HUES64 (cell line): ENCODE results near the gene ST6GALNAC2. TPM values are rescaled to one million over a fixed set of nuclear protein-coding genes. Genes with fewer than 3 reads are reported as not detected.

ENCODE experiments used
- H3K27ac ChIP-seq: 2 replicates; pipeline ENCODE4 v1.7.0; 2013; ENCODE audit warnings: low read depth, low read length, inconsistent platforms
- H3K27me3 ChIP-seq: 2 replicates; pipeline ENCODE4 v1.6.1; 2013; ENCODE audit warnings: mild to moderate bottlenecking, low read length; ENCODE audit not compliant: insufficient read depth
- H3K36me3 ChIP-seq: 2 replicates; pipeline ENCODE4 v1.6.1; 2013; ENCODE audit warnings: mild to moderate bottlenecking, low read length; ENCODE audit not compliant: insufficient read depth
- H3K4me1 ChIP-seq: 2 replicates; pipeline ENCODE4 v1.6.1; 2013; ENCODE audit warnings: mild to moderate bottlenecking, low read length, moderate library complexity; ENCODE audit not compliant: insufficient read depth
- H3K4me3 ChIP-seq: 2 replicates; pipeline ENCODE4 v1.5.1; 2013; ENCODE audit warnings: mild to moderate bottlenecking, low read length, moderate library complexity
- H3K9ac ChIP-seq: 2 replicates; pipeline ENCODE4 v1.6.1; 2013; ENCODE audit warnings: mild to moderate bottlenecking, low read depth, low read length
- H3K9me3 ChIP-seq: 2 replicates; pipeline ENCODE4 v1.6.1; 2013; ENCODE audit warnings: low read depth, low read length; ENCODE audit not compliant: insufficient read depth
- WGBS: fragments of 150-250, 120-280 bp; methylation state at CpG from one replicate; pipeline ENCODE4 v1.1.7; 2013; ENCODE audit warnings: missing lambda C conversion rate; 5-methylcytosine and 5-hydroxymethylcytosine counted together
- polyA plus RNA-seq, 2 experiments: library from polyadenylated mRNA; stranded (reverse); fragments of 50-300 nt; gene quantifications; one replicate each; pipeline ENCODE4 v1.2.3, GENCODE V29; 2013

ST6GALNAC2 gene
- polyA plus RNA-seq (2013, experiment 1 of 2): 0.50 TPM
- 1.1 TPM for polyA plus RNA-seq (2013, experiment 2 of 2)

DNA sequence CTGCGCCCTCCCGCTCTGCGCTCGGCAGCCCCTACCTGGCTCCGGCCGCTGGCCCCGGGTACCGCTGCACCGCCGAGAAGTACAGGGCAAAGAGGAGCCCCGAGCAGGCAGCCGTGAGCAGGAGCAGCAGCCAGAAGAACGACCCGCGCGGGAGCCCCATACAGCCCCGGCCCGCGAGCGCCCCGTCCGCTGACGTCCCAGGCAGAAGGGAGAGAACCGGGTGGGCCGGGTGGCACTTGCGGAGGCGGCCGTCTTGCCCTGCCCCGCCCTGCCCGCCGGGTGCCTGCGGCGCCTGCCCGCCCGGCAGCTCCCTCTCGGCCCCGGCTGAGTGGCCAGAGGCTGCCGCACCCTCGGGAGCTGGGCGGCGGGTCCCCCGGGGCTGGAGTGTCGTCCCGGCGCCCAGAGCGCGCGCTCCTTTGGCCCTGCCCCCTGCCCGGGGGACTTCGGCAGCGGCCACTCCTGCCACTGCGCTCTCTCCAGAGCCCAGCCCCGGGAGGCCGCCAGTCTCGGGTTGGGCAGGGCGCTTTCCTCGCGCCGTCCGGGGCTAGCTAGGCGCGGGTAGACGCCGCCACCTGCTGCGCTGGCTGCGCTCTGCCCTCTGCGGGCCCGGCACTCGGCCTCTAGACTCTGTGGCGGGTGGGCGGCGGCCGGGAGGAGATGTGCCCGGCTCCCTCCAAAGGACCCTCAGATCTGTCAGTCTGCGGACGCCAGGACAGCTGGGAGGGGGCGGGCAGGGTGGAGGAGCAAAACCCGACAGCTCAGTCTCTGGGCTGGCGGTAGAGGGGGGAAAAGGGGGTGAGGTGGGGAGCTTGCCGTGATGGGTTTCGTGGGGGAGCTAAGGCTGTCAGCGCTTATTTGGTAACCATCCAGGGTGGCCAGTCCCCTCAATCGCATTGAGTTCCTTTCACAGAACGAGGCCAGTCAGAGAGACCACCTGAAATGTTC is at the start of gene ST6GALNAC2:
Gene ST6GALNAC2 (minus strand): TSS at position 212 of the 945 bp plus-strand sequence. CDS start 52 bp downstream, at position 160.
- H3K27me3 ChIP-seq: peaks cover 76% of the 10 kb centered on the region
- 1% methylated on average over 84 of the region's 84 CpGs for WGBS

DNA sequence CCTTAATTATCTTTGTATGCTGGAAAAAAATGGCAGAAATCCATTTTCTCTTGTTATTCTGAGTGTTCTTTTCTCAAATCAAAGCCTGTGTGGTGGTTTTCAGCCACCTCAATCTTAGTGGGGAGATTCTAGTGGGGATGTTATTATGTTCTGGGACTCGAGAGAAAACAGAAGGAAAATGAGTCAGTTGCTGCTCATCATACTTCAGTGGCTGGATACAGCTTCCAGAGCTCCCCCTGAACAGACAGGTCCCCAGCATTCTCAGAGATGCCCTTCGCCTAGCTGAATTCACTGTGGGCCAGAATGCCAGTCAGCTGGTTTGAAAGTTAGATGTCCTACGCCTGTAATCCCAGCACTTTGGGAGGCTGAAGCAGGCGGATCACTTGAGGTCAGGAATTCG is 49.4 kb upstream of the ST6GALNAC2 start:
- 95% methylated on average over 5 of the region's 5 CpGs for WGBS
- H3K9ac ChIP-seq: no peak overlapping the region
- H3K36me3 ChIP-seq: no peaks in the 10 kb centered on the region

More for the DNA sequence above, at the start of gene ST6GALNAC2:
- H3K9ac ChIP-seq: peak within 1 kb of the TSS; percentile 57
- H3K27ac ChIP-seq: no peak within 1 kb of the TSS
- no peaks in the 10 kb centered on the region for H3K36me3 ChIP-seq
- H3K4me3 ChIP-seq: peak within 1 kb of the TSS; percentile 61
- H3K9me3 ChIP-seq: no peaks in the 10 kb centered on the region
- peaks cover 9% of the 10 kb centered on the region; the same call in 1 of the 2 replicates for H3K4me1 ChIP-seq

DNA sequence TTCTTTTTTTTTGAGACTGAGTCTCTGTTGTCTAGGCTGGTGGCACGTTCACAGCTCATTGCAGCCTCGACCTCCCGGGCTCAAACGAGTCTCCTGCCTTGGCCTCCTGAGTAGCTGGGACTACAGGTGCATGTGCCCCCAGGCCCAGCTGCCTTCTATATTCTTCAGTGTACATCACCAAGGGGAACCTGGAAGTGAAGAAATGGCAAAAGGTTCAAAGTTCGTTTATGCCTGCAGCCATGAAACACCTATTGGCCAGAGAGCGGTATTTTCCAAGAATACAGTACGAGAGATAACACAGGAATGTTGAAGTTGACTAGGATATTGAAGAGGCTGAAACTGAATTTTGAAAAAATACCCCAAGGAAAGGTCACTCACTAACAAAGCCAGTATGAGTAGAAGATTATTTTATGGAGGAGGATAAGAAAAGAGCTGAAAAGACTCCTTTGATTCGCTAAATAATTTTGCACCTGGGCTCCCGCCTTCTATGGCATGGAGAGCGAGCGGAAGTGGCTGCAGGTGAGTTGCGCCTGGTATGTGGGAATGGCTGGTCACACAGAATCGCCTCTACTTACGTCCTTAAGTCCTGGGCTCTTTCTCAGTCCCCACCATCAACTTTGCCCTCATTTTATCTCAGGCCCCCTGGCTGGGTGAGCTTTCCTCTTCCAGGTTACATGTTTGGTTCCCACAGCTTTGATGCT is 48.1 kb upstream of the ST6GALNAC2 start:
- H3K9ac ChIP-seq: no peak overlapping the region
- WGBS: 93% methylated on average over 14 of the region's 14 CpGs

More for the DNA sequence above, 49.4 kb upstream of the ST6GALNAC2 start:
- H3K4me3 ChIP-seq: no peak overlapping the region
- H3K27me3 ChIP-seq: no peaks in the 10 kb centered on the region
- H3K4me1 ChIP-seq: peaks cover 17% of the 10 kb centered on the region
- no peak overlapping the region for H3K27ac ChIP-seq
- H3K9me3 ChIP-seq: no peaks in the 10 kb centered on the region

DNA sequence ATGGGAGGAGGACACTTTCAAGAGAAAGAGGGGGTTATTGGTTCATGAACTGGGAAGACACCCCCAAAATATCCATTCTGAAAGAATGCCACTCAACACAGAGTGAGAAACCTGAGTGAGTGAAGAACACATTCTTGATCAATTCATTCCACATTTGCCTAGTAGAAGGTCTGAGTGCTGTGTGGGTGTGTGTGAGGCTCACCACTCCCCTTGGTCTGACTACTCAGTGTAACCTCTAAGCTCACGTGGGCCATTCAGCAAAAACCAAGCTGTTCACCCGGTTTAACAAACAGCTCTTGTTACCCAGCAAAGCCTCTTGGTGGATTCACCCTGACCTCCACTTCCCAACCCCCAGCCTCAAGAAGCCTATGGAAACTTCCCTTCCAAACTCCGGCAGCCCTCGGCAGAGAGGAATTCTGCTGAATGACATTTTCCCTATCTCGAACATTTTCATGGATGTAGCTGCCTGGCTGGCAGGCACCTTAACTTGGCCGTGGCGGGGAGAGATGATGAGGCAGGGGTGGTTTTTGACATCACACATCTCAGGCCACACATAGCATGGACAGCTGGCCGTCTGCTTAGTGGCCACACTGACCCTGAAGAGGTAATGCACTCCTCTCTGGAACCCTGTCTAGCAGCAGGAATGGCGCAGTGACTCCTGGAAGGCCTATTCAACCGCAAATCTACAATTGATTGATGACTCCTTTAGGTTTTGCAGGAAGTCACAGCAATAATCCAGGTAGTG is 46.3 kb upstream of the ST6GALNAC2 start:
- no peak overlapping the region for H3K9ac ChIP-seq
- no peak overlapping the region for H3K4me3 ChIP-seq
- H3K27ac ChIP-seq: no peak overlapping the region
- no peaks in the 10 kb centered on the region for H3K9me3 ChIP-seq
- H3K4me1 ChIP-seq: peaks cover 11% of the 10 kb centered on the region; the same call in 1 of the 2 replicates
- H3K27me3 ChIP-seq: no peaks in the 10 kb centered on the region
- WGBS: 85% methylated on average over 10 of the region's 10 CpGs
- H3K36me3 ChIP-seq: no peaks in the 10 kb centered on the region

More for the DNA sequence above, 48.1 kb upstream of the ST6GALNAC2 start:
- no peak overlapping the region for H3K4me3 ChIP-seq
- H3K36me3 ChIP-seq: no peaks in the 10 kb centered on the region
- H3K27me3 ChIP-seq: no peaks in the 10 kb centered on the region
- peaks cover 15% of the 10 kb centered on the region for H3K4me1 ChIP-seq
- H3K9me3 ChIP-seq: no peaks in the 10 kb centered on the region
- no peak overlapping the region for H3K27ac ChIP-seq

DNA sequence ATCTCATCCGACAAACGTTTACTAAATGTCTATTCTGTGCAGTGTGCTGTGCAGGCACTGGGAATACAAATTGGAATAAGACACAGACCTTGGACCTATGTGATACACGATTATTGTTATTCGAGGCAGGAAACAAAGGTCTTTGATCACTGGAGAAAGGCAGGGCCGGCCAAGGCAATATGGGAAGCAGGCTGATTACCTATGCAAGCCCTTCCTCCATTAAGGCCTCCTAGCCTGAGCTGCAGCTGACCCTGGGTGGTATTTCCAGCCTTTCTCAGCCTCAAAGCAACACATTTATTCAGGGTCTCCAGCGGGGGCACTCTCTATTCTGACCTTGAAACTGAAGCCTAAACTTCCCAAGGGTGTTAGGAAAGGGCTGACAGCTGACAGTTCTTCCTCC is 44.5 kb upstream of the ST6GALNAC2 start:
- 60% methylated on average over 6 of the region's 6 CpGs for WGBS
- Histone ChIP-seq H3K9me3 (no peaks in the 10 kb centered on the region), H3K27ac (no peak overlapping the region), H3K4me1 (peaks cover 11% of the 10 kb centered on the region; the same call in 1 of the 2 replicates), H3K4me3 (no peak overlapping the region), H3K9ac (no peak overlapping the region), H3K27me3 (no peaks in the 10 kb centered on the region), H3K36me3 (no peaks in the 10 kb centered on the region)

DNA sequence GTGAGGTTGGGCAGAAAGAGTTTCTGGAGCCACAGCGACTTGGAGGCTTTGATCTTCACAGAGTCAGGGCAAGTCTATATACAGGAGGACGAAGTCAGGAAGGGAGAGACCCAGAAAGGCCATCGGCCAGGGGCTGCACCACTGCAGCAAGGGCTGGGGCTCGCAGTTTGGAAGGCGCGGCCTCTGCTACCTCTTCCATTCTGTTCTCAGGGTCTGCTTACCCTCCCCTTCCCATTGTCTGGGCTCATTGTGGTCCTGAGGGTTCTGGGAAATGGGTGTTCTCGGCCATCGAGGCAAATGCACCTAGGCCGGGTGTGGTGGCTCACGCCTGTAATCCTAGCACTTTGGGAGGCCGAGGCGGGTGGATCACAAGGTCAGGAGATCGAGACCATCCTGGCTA is 41.9 kb upstream of the ST6GALNAC2 start:
- no peak overlapping the region for H3K9ac ChIP-seq
- H3K27me3 ChIP-seq: 0 out of 2 replicates have a peak, but pooled peaks cover 5% of the 10 kb centered on the region
- no peaks in the 10 kb centered on the region for H3K9me3 ChIP-seq
- H3K4me1 ChIP-seq: peaks cover 11% of the 10 kb centered on the region; the same call in 1 of the 2 replicates
- H3K27ac ChIP-seq: no peak overlapping the region
- 89% methylated on average over 10 of the region's 13 CpGs for WGBS
- H3K36me3 ChIP-seq: no peaks in the 10 kb centered on the region
- no peak overlapping the region for H3K4me3 ChIP-seq

DNA sequence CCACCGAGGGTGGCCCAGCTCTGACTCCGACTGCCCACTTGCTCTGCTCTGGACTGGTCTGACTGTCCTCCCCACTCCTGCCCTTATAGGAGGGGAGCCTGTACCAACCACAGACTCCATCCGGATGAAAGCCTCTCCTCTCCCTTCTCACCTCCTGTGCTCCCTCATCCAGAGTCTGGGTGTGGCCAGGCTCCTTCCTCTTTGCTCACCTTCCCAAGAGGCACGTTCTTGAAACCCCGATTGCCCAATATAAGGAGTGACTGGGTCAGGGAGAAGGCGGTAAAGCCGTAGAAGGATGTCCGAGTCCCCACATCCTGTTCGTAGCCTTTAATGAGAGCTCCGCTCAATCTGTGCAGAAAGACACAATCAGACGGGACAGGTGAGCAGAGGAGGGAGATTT is 40.8 kb upstream of the ST6GALNAC2 start:
- no peak overlapping the region for H3K27ac ChIP-seq
- H3K27me3 ChIP-seq: 0 out of 2 replicates have a peak, but pooled peaks cover 5% of the 10 kb centered on the region
- 88% methylated on average over 11 of the region's 11 CpGs for WGBS
- no peak overlapping the region for H3K4me3 ChIP-seq
- H3K9ac ChIP-seq: no peak overlapping the region
- no peaks in the 10 kb centered on the region for H3K36me3 ChIP-seq
- no peaks in the 10 kb centered on the region for H3K9me3 ChIP-seq
- peaks cover 6% of the 10 kb centered on the region; the same call in 1 of the 2 replicates for H3K4me1 ChIP-seq

DNA sequence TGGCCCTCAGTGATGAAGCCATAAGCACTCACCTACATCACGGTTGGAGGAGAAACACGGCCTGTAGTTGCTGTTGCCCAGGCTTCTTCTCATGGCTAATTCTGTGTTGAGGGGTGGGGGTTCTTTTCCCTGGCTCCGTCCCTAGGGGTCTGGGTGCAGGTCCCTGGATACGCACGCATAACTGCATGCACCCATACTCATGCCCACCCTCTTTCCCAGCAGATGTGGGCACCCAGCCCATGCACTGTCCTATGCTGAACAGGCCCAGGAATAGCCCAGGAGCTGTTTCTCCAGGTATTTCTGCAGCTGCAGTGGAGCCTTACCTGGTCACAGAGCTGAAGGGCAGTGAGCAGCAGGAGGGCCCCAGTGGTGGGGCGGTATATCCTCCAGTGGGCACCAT is 39.8 kb upstream of the ST6GALNAC2 start:
- 96% methylated on average over 5 of the region's 6 CpGs for WGBS
- no peak overlapping the region for H3K27ac ChIP-seq
- no peaks in the 10 kb centered on the region for H3K9me3 ChIP-seq
- no peak overlapping the region for H3K9ac ChIP-seq
- H3K36me3 ChIP-seq: no peaks in the 10 kb centered on the region
- no peak overlapping the region for H3K4me3 ChIP-seq
- peaks cover 6% of the 10 kb centered on the region; the same call in 1 of the 2 replicates for H3K4me1 ChIP-seq
- H3K27me3 ChIP-seq: 0 out of 2 replicates have a peak, but pooled peaks cover 5% of the 10 kb centered on the region

DNA sequence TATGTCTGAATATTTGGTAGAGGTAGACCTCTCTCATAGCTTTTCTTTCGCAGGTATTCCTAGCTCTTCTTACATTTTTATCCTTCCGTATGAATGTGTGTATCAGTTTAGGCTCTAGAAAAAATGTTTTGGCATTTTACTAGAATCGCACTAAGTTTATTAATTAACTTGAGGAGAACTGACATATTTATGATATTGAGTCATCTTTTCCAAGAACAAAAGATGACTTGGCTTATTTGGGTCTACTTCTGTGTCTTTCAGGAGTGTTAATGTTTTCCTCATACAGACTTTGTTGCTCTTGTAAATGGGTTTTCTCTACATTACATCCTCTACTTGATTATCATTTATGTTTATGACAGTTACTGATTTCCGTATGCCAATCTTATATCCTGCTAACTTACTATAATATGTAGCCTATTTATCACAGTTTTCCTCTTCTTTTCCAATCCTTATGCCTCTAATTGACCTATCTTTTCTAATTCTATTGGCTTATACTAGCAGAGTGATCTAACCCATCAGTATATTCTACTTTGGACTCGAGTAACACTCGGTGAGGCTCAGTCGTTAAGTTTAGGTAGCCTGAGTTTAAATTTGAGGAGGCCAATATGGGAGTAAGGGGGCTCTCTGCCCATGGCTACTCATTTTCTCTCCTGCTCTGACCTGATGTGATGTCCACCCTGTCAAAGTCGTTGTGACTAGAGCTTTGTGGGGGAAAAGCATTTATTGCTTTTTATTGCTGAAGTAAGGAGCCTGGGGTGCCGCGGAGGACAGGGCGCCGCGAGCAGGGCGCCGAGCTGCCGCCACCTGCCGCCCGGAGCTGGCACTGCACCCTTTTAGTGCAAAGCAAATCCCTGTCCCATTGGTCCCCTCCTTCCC is 37.8 kb upstream of the ST6GALNAC2 start:
- 24% methylated on average over 16 of the region's 18 CpGs for WGBS
- H3K27ac ChIP-seq: no peak overlapping the region
- no peak overlapping the region for H3K9ac ChIP-seq
- no peaks in the 10 kb centered on the region for H3K4me1 ChIP-seq
- H3K36me3 ChIP-seq: no peaks in the 10 kb centered on the region
- no peaks in the 10 kb centered on the region for H3K9me3 ChIP-seq
- H3K27me3 ChIP-seq: 0 out of 2 replicates have a peak, but pooled peaks cover 5% of the 10 kb centered on the region
- no peak overlapping the region for H3K4me3 ChIP-seq

DNA sequence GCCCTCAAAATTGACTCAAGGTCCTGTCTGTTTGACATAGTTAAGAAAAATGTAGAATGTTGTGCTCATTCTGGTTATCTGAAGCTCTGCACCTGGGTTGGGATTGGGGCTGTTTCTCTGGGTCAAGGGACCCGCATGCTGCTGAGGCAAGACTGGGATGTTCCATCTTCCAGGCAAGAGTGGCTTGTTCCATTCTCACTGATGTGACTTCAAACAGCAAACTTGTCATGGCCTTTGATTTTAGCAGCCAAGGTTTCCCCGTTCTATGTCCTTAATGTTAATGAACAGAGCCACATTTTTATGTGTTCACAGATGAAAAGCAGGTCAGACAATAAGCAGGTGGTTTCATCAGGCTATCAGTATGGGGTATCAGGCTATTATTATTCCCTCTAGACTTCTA is 32.2 kb upstream of the ST6GALNAC2 start:
- Histone ChIP-seq H3K4me3 (no peak overlapping the region), H3K9ac (no peak overlapping the region), H3K4me1 (no peaks in the 10 kb centered on the region), H3K27ac (no peak overlapping the region), H3K36me3 (no peaks in the 10 kb centered on the region), H3K27me3 (no peaks in the 10 kb centered on the region), H3K9me3 (peaks cover 10% of the 10 kb centered on the region; the same call in 1 of the 2 replicates)
- 93% methylated on average over 2 of the region's 2 CpGs for WGBS
